Hematopoietic multipotent progenitor cell treated with erythropoietin and hydrocortisone succinate and interleukin-3 and kit ligand, for 4 days (in vitro differentiated cells): ENCODE results near the gene ADAM19.
"Not testable (repeated sequence)": the region's sequence is repeated elsewhere in the genome, so short reads cannot be mapped to it uniquely, and the experiment has no call there.

Source experiments
- DNase-seq: peaks from one replicate; pipeline ENCODE4 v3.0.0-alpha.2; 2015

Gene ADAM19

DNA sequence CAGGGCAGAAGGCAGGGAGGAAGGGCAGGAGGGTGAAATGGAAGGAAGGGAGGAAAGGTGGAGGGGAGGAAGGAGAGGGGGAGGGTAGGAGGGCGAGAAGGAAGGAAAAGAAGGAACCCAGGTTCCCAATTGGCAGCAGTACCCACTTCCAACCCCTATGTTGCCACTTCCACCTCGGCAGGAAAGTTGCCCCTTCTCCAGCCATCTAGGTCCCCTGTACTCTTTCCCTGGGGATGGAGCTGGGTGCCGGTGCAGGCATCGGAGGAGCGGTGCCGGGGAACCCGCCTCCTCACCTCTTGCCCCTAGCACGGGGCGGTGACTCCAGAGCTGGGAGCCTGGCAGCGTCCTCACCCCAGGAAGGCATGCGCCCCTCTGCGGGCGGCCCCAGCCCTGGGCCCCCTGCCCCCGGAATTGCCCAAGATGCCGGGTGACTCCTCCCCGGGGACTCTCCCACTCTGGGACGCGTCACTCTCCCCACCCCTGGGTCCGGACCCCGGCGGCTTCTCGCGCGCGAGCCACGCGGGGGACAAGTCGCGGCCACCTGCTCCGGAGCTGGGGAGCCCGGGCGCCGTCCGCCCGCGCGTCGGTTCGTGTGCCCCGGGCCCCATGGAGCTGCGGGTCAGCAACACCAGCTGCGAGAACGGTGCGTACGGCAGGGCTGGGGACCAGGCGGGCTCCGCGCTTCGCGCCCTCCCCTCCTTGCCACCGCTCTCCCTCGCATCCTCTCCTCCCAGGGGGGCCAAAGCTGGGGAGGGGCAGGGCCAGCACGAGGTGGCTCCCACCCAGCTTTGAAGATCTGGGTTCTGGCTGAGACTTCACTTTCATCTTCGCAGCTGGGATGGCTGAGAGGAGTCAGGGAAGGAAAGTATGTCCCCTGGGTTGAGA lies 115.6 kb downstream of the ADAM19 start, which contains the start of gene NIPAL4:
NIPAL4 (plus strand) TSS at position 499 of the 885 bp plus-strand sequence; CDS start at position 607, 108 bp downstream.
- DNase-seq = peak; percentile 17

DNA sequence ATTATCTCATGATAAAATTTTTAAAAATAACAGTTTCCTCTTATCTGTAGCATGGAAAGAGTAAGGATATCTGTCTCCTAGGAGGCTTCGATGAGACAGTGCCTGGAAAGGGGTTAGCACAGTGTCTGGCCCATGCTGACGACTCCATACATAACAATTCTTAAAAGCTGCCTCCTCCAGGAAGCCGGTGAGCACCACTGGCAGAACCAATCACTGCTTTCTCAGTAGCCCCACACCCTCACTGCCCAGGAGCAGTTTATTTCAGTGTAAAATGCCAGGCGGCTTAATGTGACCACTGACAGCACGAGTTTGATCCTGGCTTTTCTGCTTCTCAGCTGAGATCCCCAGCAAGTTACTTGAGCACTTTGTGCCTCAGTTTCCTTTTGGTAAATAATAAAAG lies 116.7 kb downstream of the ADAM19 start:
- no peak for DNase-seq

DNA sequence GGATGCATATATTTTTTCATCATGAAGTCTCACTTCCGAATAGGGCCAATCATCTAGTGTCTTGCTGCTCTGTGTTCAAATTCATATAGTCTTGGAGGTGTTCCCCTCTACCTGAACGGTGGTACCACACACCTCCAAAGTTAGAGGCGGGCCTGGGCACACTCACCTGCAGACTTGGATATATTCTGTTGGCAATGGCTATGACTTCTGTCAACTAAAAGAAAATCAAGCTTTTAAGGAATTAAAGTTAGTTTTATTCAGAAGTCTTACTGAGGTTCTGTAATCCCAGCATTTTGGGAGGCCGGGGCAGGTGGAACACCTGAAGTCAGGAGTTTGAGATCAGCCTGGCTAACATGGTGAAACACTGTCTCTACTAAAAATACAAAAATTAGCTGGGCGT lies 118.2 kb downstream of the ADAM19 start:
- DNase-seq = no peak

DNA sequence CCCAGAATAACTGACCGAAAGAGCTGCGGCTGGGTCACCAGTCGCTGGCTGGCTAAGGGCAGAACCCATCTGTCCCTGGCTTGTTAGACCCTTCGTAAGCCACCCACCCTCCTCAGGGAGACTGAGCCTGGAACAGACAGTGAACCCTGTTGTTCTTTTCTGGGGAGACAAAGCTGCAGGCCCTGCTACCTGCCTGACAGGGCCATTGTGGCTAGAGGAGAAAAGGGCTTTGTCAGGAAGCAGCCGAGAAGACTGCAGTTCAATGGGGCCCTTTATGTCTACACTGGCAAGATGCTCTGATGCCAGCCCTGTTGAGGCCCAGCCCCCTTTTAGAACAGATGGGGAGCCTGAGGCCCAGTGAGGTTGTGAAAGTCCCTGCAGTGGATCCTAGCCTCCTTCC lies 119.3 kb downstream of the ADAM19 start:
- no peak for DNase-seq

DNA sequence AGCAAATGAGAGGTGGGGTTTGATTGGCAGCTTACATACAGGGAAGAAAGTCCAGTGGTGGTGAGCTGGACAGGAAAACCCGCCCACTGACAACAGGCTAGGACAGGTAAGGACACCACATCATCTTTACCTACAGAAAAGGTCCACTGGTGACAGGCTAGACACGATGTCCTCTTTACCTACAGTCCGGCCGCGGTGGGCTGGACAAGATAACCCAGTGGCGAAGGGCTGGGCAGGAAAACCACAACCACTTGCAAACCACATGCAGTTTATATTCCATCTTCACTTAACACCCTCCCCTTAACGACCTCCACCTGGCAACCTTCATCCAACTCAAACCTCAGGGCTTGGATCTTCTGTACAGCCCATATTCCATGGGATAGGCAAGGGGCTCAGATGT lies 120.5 kb downstream of the ADAM19 start:
- DNase-seq = peak; percentile 26

DNA sequence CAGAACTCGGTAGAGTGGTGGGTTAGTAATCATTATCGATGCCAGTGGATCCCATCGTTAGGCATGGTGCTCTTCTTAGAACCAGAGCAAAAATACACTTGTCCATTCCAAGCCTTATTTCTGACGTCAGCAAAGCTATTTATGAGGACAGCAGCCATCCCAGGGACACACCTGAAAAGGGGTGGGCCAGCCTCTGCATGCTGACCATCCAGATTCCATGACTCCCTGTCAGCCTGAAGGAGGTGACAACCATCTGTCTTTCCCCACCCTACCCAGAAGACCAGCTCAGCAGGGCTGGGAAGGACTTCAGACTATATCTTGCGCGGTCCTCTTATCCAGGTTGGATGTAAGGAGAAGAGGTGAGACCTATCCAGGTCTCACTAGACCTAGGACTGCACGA lies 121.3 kb downstream of the ADAM19 start:
- no peak for DNase-seq

DNA sequence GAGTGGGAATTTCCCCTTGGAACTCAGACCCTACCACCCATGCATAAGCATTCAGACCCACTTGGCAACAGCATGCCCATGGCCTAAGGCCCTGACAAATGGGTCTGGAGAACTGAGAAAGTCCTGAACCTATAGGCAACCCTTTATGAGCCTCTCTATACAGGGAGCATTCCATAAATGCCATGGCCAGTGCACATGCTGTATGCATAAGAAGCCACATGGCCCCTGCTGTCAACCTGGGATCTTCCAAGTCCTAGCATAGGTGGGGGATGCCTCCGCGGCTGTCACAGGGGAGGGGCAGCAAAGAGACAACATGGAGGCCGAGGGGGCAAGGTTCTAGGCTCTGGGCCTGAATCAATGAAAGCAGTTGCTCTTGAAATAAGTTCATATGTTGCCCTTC lies 123.8 kb downstream of the ADAM19 start:
- DNase-seq = no peak

DNA sequence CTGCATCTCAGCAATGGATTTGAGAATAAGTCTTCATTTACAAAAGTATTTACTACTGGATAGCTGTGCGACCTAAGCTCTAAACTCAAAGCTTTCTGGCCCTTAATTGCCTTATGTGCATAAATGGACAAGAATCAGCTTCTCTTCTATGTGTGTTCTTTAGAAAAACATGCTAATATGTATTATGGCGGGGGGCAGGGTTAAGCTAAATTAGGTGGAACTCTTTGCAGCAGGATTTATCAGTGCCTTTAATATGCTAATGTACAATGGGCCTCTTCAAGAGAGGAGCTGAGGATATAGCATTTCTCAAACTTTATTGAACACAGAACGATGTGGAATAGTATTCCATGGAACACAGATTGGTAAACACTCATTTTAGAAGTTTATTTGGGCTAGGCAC lies 125.6 kb downstream of the ADAM19 start:
- DNase-seq = no peak

DNA sequence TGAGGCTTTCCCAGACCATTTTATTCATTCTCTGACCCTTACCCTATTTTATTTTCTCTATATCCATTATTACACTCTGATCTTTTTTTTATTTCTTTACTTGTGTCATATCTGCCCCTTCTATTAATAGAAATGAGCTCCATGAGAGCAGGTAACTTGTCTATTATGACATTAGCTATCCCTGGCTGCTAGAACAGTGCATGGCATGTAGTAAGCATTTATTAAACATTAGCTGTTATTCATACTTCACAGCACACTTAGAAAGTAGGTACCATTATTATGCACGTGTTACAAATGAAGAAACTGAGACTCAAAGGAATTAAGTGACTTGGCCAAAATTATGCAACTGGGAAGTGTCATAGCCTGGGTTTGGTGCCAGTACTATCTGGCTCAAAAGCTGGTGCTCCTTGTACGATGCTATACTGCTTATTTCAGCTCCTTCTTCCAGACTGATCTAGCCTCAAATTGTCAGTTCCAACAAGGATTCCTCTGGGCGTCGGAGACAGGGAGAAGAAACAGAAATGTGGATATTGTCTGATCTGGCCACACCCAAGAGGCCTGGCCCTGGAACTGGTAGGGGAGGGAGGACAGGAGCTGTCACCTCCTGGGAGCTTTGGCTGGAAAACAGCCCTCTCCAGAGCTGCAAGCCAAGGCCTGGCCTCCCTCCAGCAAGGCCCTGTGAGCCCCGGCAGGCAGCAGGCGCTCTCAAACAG lies 126.4 kb downstream of the ADAM19 start:
- no peak for DNase-seq

DNA sequence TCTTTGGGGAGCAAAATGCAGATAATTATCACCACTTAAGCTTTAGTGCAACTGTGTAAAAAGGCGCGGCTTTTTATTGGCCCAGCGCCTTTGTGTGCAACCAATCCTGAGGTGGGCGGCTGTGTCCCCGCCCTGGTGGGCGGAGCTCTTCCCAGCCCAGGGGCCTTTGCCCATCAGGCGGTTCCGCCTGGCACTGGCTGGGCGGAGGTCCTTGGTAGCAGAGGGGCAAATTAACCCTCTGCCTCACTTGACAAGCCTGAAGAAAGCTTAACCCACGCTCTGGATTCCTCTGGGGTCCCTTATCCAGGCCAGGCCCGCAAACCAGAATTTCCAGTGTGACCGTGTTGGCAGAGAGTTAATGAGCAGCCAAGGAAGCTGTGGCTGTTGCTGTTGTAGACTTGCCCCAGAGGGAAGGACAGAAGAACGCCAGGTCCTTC lies 128.4 kb downstream of the ADAM19 start:
- DNase-seq = peak; percentile 33

DNA sequence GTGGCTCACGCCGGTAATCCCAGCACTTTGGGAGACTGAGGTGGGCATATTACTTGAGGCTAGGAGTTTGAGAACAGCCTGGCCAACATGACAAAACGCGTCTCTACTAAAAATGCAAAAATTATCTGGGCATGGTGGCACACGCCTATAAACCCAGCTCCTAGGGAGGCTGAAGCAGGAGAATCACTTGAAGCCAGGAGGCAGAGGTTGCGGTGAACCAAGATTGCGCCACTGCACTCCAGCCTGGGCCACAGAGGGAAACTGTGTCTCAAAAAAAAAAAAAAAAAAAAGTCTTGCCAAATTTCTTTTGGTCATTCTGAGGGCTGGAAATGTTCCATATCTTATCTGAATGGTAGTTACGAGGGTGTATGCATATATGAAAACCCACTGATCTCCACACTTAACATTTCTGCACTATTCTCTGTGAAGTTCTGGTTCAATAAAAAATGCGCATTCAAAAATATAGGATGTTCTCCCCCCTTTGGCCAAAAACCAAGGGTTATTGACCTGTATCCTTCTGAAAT lies 129.1 kb downstream of the ADAM19 start:
- peak; percentile 41 for DNase-seq

DNA sequence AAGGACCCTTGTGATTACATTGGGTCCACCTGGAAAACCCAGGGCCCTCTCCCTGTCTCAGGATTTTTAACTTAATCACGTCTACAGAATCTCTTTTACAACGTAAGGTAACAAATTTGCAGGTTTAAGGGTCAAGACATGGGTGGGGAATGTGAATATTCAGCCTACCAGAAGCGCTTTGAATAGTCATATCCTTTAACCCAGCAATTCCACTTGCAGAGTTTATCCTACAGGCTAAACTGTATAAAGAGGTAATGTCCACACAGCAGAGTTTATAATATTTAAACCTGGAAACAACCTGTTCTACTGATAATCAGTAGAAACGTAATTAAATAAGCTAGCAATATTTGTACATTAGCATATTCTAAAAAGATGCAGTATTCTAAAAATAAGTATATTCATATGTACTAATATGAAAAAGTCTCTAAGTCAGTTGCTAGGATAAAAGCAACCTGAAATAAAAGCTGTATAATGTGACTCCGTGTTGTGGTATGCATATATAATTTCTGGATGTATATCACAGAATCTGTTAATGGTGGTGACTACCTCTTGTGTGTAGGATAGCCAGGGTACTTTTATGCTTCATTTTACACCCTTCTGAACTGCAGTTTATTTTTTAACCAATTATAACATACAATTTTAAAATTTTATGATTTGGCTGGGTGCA lies 129.7 kb downstream of the ADAM19 start:
- DNase-seq = no peak

DNA sequence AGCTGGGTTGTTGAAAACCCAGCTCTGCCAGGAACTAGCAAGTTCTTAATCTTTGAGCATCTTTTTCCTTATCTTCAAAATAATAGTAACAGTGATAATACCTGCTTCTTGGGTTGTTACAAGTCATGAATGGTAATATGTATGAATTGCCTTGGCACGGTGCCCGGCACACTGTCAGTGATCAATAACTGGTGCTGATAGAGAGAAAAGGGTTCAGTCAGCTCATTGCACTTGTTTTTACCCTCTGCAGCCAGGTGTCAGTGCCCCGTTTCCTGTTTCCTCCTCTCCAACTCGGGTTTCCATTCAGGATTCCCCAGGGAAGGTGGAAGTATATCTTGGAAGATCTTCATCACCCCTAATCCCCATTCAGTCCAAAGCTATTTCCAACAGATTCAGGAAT lies 131.4 kb downstream of the ADAM19 start:
- DNase-seq = no peak

DNA sequence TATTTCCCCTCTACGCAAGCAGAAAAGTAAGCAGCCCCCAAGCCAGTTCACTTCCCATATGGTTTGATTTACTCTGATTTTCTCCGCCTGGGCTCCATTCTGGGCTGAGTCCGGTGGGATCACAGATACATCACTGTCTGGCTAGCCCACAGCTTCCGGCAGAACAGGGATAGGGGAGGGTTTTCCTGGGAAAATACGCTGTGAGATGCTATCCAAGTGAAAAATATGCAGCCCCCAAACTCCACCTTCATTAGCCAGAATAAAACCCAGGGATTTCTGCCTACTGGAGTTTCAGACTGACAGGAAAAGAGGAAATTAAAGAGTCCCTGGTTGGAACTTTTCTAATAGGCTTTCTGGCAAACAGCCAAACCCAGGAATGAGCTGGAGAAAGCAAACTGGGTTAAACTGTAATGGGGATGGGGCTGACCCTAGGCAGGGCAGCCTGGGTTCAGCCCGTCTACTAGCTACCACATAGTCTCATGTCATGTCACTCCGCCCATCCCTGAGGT lies 132.5 kb downstream of the ADAM19 start:
- DNase-seq = no peak

DNA sequence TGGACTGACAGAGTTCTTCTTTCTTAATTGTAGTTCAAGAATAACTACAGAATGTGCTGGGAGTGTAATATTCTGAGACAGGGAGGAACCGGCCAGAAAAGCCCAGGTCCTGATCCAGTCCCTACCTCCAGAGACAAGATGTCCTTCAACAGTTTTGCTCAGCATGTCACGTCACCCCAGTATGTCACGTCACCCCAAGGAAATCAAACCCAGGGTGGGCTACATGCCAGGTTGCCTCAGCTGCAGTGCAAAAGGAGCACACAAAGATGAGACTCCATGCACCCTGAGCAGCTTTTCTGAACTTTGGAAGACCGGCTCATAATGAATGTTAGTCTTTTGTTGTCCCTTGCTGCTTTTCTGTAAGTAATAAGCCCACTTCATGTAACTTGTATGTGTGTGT lies 141.5 kb downstream of the ADAM19 start:
- no peak for DNase-seq

DNA sequence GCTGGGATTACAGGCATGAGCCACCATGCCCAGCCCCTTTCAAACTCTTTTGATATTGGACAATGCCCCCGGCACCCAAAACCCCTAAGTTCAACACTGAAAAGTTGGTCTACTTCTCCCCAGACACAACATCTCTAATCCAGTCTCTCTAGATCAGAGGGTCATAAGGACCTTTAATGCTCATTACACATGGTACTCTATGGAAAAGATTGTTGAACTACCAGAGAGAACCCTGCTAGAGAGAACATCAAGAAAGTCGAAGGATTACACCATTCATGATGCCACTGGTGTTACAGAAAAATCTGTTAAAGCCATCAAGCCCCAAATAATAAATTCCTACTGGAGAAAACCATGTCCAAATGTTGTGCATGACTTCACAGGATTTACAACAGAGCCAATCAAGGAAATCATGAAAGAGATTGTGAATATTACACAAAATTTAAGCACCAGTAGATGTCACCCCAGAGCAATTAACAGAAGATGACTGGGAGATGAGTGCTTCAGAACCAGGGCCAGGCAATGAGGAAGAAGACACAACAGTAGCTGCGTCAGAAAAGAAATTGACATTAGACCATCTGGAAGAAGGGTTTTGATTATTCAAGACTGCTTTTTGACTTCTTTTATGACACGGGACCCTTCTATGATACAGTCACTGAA lies 143.9 kb downstream of the ADAM19 start:
- DNase-seq = peak; percentile 87

DNA sequence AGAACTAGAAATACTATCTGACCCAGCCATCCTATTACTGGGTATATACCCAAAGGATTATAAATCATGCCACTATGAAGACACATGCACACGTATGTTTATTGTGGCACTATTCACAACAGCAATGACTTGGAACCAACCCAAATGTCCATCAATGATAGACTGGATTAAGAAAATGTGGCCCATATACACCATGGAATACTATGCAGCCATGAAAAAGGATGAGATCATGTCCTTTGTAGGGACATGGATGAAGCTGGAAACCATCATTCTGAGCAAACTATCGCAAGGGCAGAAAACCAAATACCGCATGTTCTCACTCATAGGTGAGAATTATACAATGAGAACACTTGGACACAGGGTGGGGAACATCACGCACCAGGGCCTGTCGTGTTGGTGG lies 145.7 kb downstream of the ADAM19 start:
- DNase-seq = not testable (repeated sequence)
